WTC11 (cell line): ENCODE results near the gene SCFD1.

Experiments
- NR3C1 ChIP-seq: sonication (generic); formaldehyde crosslinking; conservative IDR thresholded peaks from 2 replicates; pipeline ENCODE4 v1.8.1; 2023; ENCODE audit warnings: low read depth, mild to moderate bottlenecking, missing genetic modification reagents
- SP1 ChIP-seq: sonication (generic); formaldehyde crosslinking; conservative IDR thresholded peaks from 2 replicates; pipeline ENCODE4 v1.8.1; 2022; ENCODE audit warnings: missing genetic modification reagents
- ZNF396 ChIP-seq: fragments of 250-450 bp; sonication (Bioruptor Pico); IDR thresholded peaks from 2 replicates; pipeline ENCODE4 v1.8.0; 2021; ENCODE audit warnings: mild to moderate bottlenecking, moderate library complexity, borderline replicate concordance
- TF ChIP-seq, protein P1 (sequence below): fragments of 200-600 bp; IDR thresholded peaks from 2 replicates; pipeline ENCODE4 v1.8.0; 2022; ENCODE audit warnings: antibody characterized with exemption
- TF ChIP-seq, protein P2 (sequence below): sonication (generic); formaldehyde crosslinking; IDR thresholded peaks from 2 replicates; pipeline ENCODE4 v1.8.1; 2022; ENCODE audit warnings: low read depth, mild to moderate bottlenecking, moderate library complexity, missing genetic modification reagents, borderline replicate concordance

DNA sequence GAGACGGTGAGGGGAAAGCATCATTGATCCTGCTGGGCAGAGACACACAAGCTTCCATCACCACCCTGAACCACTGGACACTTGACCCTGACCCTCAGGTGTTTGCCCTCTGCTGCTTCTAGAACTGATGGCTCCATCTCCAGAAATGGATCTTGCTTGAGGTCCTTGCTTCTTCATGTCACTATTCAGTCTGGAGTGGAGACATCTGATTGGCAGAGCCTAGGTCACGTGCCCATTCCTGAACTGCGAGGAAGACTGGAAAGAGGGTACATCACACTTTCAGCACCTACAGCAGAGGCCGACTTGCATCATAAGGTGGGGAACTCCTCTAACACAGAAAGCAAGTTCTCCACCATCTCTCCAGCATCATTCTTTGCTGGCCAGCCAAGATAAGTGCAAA is 145.5 kb downstream of the SCFD1 start:
- TF ChIP-seq, protein P1, sequence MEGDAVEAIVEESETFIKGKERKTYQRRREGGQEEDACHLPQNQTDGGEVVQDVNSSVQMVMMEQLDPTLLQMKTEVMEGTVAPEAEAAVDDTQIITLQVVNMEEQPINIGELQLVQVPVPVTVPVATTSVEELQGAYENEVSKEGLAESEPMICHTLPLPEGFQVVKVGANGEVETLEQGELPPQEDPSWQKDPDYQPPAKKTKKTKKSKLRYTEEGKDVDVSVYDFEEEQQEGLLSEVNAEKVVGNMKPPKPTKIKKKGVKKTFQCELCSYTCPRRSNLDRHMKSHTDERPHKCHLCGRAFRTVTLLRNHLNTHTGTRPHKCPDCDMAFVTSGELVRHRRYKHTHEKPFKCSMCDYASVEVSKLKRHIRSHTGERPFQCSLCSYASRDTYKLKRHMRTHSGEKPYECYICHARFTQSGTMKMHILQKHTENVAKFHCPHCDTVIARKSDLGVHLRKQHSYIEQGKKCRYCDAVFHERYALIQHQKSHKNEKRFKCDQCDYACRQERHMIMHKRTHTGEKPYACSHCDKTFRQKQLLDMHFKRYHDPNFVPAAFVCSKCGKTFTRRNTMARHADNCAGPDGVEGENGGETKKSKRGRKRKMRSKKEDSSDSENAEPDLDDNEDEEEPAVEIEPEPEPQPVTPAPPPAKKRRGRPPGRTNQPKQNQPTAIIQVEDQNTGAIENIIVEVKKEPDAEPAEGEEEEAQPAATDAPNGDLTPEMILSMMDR: no peak
- TF ChIP-seq, protein P2, sequence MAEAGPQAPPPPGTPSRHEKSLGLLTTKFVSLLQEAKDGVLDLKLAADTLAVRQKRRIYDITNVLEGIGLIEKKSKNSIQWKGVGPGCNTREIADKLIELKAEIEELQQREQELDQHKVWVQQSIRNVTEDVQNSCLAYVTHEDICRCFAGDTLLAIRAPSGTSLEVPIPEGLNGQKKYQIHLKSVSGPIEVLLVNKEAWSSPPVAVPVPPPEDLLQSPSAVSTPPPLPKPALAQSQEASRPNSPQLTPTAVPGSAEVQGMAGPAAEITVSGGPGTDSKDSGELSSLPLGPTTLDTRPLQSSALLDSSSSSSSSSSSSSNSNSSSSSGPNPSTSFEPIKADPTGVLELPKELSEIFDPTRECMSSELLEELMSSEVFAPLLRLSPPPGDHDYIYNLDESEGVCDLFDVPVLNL (CRISPR knock-in tag): no peak
- no peak for TF ChIP-seq NR3C1
- no peak for TF ChIP-seq ZNF396
- TF ChIP-seq SP1 (CRISPR knock-in tag): no peak
